GM18951 (cell line): ENCODE results near the gene OGA.
"Not testable (repeated sequence)": the region's sequence is repeated elsewhere in the genome, so short reads cannot be mapped to it uniquely, and the experiment has no call there.

Source experiments
- POLR2A ChIP-seq: IDR thresholded peaks from 4 replicates; pipeline ENCODE4 v1.6.1; 2011; ENCODE audit warnings: mild to moderate bottlenecking; ENCODE audit not compliant: insufficient read length, insufficient read depth; ENCODE audit errors: extremely low read depth
- in situ Hi-C: fragments of 300-500 bp; cut with MboI; formaldehyde crosslinking; loops from one replicate; pipeline ENCODE4 v1.12.0; 2022; ENCODE audit warnings: low sequenced_read_pairs, mixed read lengths, inconsistent platforms; ENCODE audit not compliant: unreplicated experiment

The OGA gene

GRCh38 chr10:101807158-101807557 lies 11.1 kb downstream of the OGA start:
- TF ChIP-seq POLR2A, result no peak
- in situ Hi-C loops, result no loop called here

GRCh38 chr10:101803511-101803910 lies 14.7 kb downstream of the OGA start:
- in situ Hi-C loops, result no loop called here
- no peak for TF ChIP-seq POLR2A

- no peak for TF ChIP-seq POLR2A
These were observed 20.7 kb downstream of the OGA start for GRCh38 chr10:101797403-101798059.

GRCh38 chr10:101793526-101793925 lies 24.7 kb downstream of the OGA start:
- in situ Hi-C loops, result no loop called here
- no peak for TF ChIP-seq POLR2A

More at GRCh38 chr10:101797403-101798059, 20.7 kb downstream of the OGA start:
- in situ Hi-C loops, result no loop called here

- in situ Hi-C loops, result no loop called here
These were observed 28.6 kb downstream of the OGA start for GRCh38 chr10:101789686-101790085.

GRCh38 chr10:101789231-101789630 lies 29.0 kb downstream of the OGA start:
- in situ Hi-C loops, result not testable (repeated sequence)

More at GRCh38 chr10:101789686-101790085, 28.6 kb downstream of the OGA start:
- no peak for TF ChIP-seq POLR2A

- no peak for TF ChIP-seq POLR2A
- in situ Hi-C loops, result no loop called here
These were observed 32.4 kb downstream of the OGA start for GRCh38 chr10:101785801-101786200.

GRCh38 chr10:101784558-101784957 lies 33.7 kb downstream of the OGA start:
- in situ Hi-C loops, result no loop called here

GRCh38 chr10:101783736-101784118 lies 34.5 kb downstream of the OGA start:
- in situ Hi-C loops, result no loop called here
- no peak for TF ChIP-seq POLR2A

More at GRCh38 chr10:101784558-101784957, 33.7 kb downstream of the OGA start:
- no peak for TF ChIP-seq POLR2A

GRCh38 chr10:101782811-101783735 lies 35.2 kb downstream of the OGA start, which contains the start of gene NPM3:
NPM3 (minus strand) TSS chr10:101783446; CDS start chr10:101783390, 56 bp downstream.
- peak; percentile 76 for TF ChIP-seq POLR2A
- in situ Hi-C loops, result no loop called here

GRCh38 chr10:101781984-101782810 lies 36.0 kb downstream of the OGA start:
- in situ Hi-C loops, result no loop called here
- no peak for TF ChIP-seq POLR2A

- no peak for TF ChIP-seq POLR2A
- in situ Hi-C loops, result no loop called here
These were observed 36.6 kb downstream of the OGA start for GRCh38 chr10:101781655-101781983.

- no peak for TF ChIP-seq POLR2A
- in situ Hi-C loops, result no loop called here
These were observed 37.2 kb downstream of the OGA start for GRCh38 chr10:101780818-101781654.
